ENCODE measurements around the gene B4GALNT3. TPM values are rescaled to one million over a fixed set of nuclear protein-coding genes. Genes with fewer than 3 reads are reported as not detected.

The B4GALNT3 gene
- total and polyA plus RNA-seq, 2 experiments from 2014 or later, result 2.8 to 15.8 TPM

DNA sequence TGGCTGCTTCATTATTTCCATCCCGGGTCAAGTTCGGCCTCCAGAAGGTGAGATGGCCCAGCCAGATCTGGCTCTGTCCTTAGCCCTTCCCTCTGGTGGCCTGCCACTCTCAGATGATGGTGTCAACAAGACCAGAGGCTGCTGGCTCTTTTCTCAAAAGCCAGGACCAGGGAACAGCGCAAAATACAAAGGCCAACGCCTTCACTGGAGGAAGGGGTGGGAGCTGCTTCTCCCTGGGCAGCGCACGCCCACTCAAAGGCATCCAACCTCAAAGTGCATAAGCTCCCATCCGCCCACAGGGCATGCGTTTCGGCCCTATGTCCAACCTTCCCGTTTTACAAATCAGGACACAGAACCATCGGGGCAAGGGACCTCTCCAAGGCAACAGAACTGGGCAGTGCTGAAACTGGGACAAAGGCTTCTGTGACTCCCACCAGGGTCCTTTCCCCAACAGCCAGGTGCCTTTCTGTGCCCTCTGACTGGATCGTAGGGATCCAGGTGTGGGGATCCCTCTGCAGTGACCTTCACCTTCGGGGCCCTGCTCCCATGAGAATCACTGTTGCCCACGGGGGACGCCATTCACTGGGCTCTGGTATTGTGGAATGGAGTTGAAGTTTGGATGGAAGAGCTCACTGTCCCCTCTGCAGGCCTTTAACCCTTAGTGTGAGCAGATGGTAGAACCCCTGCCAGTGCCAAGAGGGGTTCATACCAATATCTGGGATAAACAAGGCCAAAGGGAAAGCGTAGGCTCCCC is 126.8 kb downstream of the B4GALNT3 start (continued):
- TF ChIP-seq, protein P1, sequence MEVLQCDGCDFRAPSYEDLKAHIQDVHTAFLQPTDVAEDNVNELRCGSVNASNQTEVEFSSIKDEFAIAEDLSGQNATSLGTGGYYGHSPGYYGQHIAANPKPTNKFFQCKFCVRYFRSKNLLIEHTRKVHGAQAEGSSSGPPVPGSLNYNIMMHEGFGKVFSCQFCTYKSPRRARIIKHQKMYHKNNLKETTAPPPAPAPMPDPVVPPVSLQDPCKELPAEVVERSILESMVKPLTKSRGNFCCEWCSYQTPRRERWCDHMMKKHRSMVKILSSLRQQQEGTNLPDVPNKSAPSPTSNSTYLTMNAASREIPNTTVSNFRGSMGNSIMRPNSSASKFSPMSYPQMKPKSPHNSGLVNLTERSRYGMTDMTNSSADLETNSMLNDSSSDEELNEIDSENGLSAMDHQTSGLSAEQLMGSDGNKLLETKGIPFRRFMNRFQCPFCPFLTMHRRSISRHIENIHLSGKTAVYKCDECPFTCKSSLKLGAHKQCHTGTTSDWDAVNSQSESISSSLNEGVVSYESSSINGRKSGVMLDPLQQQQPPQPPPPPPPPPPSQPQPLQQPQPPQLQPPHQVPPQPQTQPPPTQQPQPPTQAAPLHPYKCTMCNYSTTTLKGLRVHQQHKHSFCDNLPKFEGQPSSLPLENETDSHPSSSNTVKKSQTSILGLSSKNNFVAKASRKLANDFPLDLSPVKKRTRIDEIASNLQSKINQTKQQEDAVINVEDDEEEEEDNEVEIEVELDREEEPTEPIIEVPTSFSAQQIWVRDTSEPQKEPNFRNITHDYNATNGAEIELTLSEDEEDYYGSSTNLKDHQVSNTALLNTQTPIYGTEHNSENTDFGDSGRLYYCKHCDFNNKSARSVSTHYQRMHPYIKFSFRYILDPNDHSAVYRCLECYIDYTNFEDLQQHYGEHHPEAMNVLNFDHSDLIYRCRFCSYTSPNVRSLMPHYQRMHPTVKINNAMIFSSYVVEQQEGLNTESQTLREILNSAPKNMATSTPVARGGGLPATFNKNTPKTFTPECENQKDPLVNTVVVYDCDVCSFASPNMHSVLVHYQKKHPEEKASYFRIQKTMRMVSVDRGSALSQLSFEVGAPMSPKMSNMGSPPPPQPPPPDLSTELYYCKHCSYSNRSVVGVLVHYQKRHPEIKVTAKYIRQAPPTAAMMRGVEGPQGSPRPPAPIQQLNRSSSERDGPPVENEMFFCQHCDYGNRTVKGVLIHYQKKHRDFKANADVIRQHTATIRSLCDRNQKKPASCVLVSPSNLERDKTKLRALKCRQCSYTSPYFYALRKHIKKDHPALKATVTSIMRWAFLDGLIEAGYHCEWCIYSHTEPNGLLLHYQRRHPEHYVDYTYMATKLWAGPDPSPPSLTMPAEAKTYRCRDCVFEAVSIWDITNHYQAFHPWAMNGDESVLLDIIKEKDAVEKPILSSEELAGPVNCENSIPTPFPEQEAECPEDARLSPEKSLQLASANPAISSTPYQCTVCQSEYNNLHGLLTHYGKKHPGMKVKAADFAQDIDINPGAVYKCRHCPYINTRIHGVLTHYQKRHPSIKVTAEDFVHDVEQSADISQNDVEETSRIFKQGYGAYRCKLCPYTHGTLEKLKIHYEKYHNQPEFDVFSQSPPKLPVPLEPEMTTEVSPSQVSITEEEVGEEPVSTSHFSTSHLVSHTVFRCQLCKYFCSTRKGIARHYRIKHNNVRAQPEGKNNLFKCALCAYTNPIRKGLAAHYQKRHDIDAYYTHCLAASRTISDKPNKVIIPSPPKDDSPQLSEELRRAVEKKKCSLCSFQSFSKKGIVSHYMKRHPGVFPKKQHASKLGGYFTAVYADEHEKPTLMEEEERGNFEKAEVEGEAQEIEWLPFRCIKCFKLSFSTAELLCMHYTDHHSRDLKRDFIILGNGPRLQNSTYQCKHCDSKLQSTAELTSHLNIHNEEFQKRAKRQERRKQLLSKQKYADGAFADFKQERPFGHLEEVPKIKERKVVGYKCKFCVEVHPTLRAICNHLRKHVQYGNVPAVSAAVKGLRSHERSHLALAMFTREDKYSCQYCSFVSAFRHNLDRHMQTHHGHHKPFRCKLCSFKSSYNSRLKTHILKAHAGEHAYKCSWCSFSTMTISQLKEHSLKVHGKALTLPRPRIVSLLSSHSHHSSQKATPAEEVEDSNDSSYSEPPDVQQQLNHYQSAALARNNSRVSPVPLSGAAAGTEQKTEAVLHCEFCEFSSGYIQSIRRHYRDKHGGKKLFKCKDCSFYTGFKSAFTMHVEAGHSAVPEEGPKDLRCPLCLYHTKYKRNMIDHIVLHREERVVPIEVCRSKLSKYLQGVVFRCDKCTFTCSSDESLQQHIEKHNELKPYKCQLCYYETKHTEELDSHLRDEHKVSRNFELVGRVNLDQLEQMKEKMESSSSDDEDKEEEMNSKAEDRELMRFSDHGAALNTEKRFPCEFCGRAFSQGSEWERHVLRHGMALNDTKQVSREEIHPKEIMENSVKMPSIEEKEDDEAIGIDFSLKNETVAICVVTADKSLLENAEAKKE (CRISPR knock-in tag; IDR thresholded peaks at IDR 0.05), result no peak
- TF ChIP-seq EZH2 (IDR thresholded peaks at IDR 0.05; ENCODE audit: low read depth, unreplicated experiment), result no peak

DNA sequence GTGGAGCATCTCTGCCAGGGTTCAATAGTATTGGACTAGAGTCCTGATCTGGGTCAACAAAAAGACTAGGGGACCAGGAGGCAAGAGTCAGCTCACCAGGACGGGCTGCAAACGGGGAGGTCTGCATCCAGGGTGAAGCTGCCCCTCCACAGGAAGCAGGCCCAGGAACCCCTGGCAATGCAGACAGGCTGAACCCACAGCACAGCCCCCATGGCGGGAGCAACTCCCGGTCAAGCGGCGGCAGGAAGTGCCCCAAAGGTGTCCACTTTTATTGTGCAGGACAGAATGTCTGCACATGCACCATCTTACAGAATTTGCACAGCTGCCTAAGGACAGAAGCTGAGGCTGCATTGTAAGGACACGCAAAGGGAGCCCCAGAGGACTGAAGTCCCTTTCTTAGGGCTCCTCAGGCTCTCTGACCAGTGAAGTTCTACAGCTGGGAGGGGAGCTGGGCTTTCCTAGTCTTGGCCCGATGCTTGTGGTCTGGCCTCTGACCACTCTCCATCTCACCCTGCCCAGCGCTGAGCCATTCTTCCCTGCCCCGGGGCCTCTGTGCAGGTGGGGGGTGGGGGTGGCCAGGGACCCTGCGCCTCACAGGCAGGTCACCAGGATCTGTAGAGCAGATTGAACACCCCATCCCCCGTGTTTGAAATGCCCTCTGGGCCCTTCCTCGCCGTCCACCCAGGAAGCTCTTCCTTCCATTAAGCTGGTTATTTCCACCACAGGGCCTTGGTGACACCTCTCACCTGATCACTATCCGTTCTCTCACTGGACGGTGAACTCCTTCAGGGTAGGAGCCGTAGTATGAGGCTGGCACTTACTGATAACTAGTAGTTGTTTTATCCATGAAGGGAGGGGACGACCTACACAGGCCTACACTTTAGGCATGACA is 127.6 kb downstream of the B4GALNT3 start:
- H3K36me3 Mint-ChIP-seq (ENCODE audit: low read depth), result no peaks in the 10 kb centered on the region
- no peak overlapping the region for H3K27ac Mint-ChIP-seq
- ATAC-seq, result no peak
- no peak overlapping the region for H3K4me3 ChIP-seq
- no peak for DNase-seq (ENCODE audit: low spot score)
- H3K4me3 Mint-ChIP-seq, result no peak overlapping the region
- H3K79me2 ChIP-seq (replicated peaks; ENCODE audit: insufficient read depth), result no peaks in the 10 kb centered on the region
- H3K4me1 ChIP-seq (ENCODE audit: insufficient read depth), result no peaks in the 10 kb centered on the region
- H3K9me3 Mint-ChIP-seq, result peaks cover 4% of the 10 kb centered on the region; the same call in 2 of the 3 replicates
- H3F3A ChIP-seq (replicated peaks; ENCODE audit: low read depth), result no peaks in the 10 kb centered on the region
- no peak overlapping the region for H2AFZ ChIP-seq
- no peak overlapping the region for H3K27ac ChIP-seq (ENCODE audit: low read depth)
- no peaks in the 10 kb centered on the region for H3K9me2 ChIP-seq (ENCODE audit: insufficient read depth)
- no peak overlapping the region for H3K4me2 ChIP-seq
- H4K20me1 ChIP-seq (replicated peaks; ENCODE audit: insufficient read depth), result no peaks in the 10 kb centered on the region
- H3K4me1 Mint-ChIP-seq, result no peaks in the 10 kb centered on the region; the same call in 2 of the 3 replicates
- peaks cover 4% of the 10 kb centered on the region for H3K27me3 Mint-ChIP-seq (ENCODE audit: insufficient read depth, low read depth, poor library complexity)
- H3K36me3 ChIP-seq (ENCODE audit: insufficient read depth), result no peaks in the 10 kb centered on the region
- H3K27me3 ChIP-seq (ENCODE audit: insufficient read depth), result no peaks in the 10 kb centered on the region
- TF ChIP-seq ZNF114 (CRISPR knock-in tag; IDR thresholded peaks at IDR 0.05), result no peak
- TF ChIP-seq, protein P2, sequence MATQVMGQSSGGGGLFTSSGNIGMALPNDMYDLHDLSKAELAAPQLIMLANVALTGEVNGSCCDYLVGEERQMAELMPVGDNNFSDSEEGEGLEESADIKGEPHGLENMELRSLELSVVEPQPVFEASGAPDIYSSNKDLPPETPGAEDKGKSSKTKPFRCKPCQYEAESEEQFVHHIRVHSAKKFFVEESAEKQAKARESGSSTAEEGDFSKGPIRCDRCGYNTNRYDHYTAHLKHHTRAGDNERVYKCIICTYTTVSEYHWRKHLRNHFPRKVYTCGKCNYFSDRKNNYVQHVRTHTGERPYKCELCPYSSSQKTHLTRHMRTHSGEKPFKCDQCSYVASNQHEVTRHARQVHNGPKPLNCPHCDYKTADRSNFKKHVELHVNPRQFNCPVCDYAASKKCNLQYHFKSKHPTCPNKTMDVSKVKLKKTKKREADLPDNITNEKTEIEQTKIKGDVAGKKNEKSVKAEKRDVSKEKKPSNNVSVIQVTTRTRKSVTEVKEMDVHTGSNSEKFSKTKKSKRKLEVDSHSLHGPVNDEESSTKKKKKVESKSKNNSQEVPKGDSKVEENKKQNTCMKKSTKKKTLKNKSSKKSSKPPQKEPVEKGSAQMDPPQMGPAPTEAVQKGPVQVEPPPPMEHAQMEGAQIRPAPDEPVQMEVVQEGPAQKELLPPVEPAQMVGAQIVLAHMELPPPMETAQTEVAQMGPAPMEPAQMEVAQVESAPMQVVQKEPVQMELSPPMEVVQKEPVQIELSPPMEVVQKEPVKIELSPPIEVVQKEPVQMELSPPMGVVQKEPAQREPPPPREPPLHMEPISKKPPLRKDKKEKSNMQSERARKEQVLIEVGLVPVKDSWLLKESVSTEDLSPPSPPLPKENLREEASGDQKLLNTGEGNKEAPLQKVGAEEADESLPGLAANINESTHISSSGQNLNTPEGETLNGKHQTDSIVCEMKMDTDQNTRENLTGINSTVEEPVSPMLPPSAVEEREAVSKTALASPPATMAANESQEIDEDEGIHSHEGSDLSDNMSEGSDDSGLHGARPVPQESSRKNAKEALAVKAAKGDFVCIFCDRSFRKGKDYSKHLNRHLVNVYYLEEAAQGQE (IDR thresholded peaks at IDR 0.05; ENCODE audit: unreplicated experiment), result no peak
- TF ChIP-seq ZNF331 (CRISPR knock-in tag; IDR thresholded peaks at IDR 0.05; ENCODE audit: low read depth), result no peak
- TF ChIP-seq CREB1 (CRISPR knock-in tag; IDR thresholded peaks at IDR 0.05; ENCODE audit: low read depth), result no peak
- no peak for TF ChIP-seq EZH2phosphoT487 (IDR thresholded peaks at IDR 0.05; ENCODE audit: unreplicated experiment)
- TF ChIP-seq EZH2 (IDR thresholded peaks at IDR 0.05; ENCODE audit: low read depth, unreplicated experiment), result no peak
- TF ChIP-seq NANOG (IDR thresholded peaks at IDR 0.05; ENCODE audit: borderline replicate concordance), result no peak
- TF ChIP-seq, protein P3, sequence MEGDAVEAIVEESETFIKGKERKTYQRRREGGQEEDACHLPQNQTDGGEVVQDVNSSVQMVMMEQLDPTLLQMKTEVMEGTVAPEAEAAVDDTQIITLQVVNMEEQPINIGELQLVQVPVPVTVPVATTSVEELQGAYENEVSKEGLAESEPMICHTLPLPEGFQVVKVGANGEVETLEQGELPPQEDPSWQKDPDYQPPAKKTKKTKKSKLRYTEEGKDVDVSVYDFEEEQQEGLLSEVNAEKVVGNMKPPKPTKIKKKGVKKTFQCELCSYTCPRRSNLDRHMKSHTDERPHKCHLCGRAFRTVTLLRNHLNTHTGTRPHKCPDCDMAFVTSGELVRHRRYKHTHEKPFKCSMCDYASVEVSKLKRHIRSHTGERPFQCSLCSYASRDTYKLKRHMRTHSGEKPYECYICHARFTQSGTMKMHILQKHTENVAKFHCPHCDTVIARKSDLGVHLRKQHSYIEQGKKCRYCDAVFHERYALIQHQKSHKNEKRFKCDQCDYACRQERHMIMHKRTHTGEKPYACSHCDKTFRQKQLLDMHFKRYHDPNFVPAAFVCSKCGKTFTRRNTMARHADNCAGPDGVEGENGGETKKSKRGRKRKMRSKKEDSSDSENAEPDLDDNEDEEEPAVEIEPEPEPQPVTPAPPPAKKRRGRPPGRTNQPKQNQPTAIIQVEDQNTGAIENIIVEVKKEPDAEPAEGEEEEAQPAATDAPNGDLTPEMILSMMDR (conservative IDR thresholded peaks at IDR 0.05; ENCODE audit: low read depth in 2 of 2), result no peak
